Middle frontal gyrus (tissue), 1 donor: ENCODE results near the gene ACOX1.

Source experiments
- DNase-seq: peaks from one replicate; pipeline ENCODE4 v3.0.0-alpha.2; 2015; ENCODE audit warnings: low spot score; ENCODE audit errors: extremely low spot score

ACOX1 gene

GRCh38 chr17:75978938-75979704, at the start of gene ACOX1, which contains the start of gene TEN1:
Gene ACOX1, minus strand, starts transcription at chr17:75979166. Its CDS starts 93 bp downstream, at chr17:75979073.
Gene TEN1, plus strand, starts transcription at chr17:75979240. Its CDS starts 6,953 bp downstream, at chr17:75986193.
- peak; percentile 88 for DNase-seq

- no peak for DNase-seq
Observed at GRCh38 chr17:76027159-76027839, 48.3 kb upstream of the ACOX1 start, which contains the start of gene EVPL. Gene EVPL, minus strand, starts transcription at chr17:76027306. Its CDS starts 108 bp downstream, at chr17:76027198.

GRCh38 chr17:76026714-76027158, 47.8 kb upstream of the ACOX1 start:
- no peak for DNase-seq

GRCh38 chr17:76025294-76025693, 46.3 kb upstream of the ACOX1 start:
- DNase-seq: no peak

- no peak for DNase-seq
Observed at GRCh38 chr17:76024353-76024752, 45.4 kb upstream of the ACOX1 start.

- no peak for DNase-seq
Observed at GRCh38 chr17:76023900-76024237, 44.9 kb upstream of the ACOX1 start.

- no peak for DNase-seq
Observed at GRCh38 chr17:76022973-76023899, 44.3 kb upstream of the ACOX1 start.

GRCh38 chr17:76022285-76022684, 43.3 kb upstream of the ACOX1 start:
- DNase-seq: no peak

GRCh38 chr17:76019833-76020467, 41.0 kb upstream of the ACOX1 start:
- DNase-seq: no peak

GRCh38 chr17:76018801-76019200, 39.8 kb upstream of the ACOX1 start:
- no peak for DNase-seq

- DNase-seq: no peak
Observed at GRCh38 chr17:76018340-76018680, 39.3 kb upstream of the ACOX1 start.

- DNase-seq: no peak
Observed at GRCh38 chr17:76017481-76018339, 38.7 kb upstream of the ACOX1 start.

- DNase-seq: no peak
Observed at GRCh38 chr17:76014925-76015261, 35.9 kb upstream of the ACOX1 start.

- DNase-seq: peak; percentile 15
Observed at GRCh38 chr17:76014100-76014924, 35.3 kb upstream of the ACOX1 start.

GRCh38 chr17:76013377-76013932, 34.5 kb upstream of the ACOX1 start:
- no peak for DNase-seq

- DNase-seq: no peak
Observed at GRCh38 chr17:76011951-76012350, 33.0 kb upstream of the ACOX1 start.

GRCh38 chr17:76009969-76010661, 31.1 kb upstream of the ACOX1 start:
- DNase-seq: no peak

GRCh38 chr17:76009447-76009846, 30.5 kb upstream of the ACOX1 start:
- no peak for DNase-seq
